Measurements from ENCODE around the gene DHX35.
A peak's percentile ranks its signal among the peaks of the same experiment; 100 is the strongest.

Gene DHX35

DNA sequence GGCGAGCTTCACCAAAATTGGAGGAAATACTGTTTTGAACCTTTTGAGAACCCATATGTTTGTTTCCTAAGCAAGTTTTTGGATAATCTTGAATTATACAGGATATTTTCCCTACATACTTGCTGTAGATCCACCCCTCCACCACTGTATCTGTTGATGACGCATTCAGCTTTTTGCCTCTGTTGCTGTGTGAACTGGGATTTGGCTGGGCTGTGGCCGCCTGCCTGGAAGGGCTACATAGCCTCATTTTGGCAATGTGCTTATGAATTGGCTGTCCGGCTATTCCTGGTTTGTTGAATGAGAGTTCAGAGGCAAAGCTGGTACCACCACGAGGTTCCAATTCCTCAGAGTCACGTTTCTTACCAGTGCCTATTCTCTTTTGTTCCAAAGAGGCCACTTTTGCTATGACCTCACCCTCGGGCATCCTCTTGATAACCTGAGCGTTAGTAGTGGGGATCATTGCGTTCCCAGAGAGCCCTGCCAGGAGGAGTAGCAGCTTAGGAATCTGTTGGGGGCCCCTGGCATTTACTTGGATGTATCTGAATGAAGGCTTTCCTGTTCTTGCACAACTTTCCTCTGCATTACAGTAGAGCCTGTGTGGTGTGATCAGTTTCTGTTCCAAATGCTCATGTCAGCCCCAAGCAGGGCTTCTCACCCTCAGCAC lies 29.6 kb upstream of the DHX35 start:
- no peak overlapping the region for H3K27ac ChIP-seq
- TF ChIP-seq, protein P1, sequence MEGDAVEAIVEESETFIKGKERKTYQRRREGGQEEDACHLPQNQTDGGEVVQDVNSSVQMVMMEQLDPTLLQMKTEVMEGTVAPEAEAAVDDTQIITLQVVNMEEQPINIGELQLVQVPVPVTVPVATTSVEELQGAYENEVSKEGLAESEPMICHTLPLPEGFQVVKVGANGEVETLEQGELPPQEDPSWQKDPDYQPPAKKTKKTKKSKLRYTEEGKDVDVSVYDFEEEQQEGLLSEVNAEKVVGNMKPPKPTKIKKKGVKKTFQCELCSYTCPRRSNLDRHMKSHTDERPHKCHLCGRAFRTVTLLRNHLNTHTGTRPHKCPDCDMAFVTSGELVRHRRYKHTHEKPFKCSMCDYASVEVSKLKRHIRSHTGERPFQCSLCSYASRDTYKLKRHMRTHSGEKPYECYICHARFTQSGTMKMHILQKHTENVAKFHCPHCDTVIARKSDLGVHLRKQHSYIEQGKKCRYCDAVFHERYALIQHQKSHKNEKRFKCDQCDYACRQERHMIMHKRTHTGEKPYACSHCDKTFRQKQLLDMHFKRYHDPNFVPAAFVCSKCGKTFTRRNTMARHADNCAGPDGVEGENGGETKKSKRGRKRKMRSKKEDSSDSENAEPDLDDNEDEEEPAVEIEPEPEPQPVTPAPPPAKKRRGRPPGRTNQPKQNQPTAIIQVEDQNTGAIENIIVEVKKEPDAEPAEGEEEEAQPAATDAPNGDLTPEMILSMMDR (conservative IDR thresholded peaks at IDR 0.05), result no peak

DNA sequence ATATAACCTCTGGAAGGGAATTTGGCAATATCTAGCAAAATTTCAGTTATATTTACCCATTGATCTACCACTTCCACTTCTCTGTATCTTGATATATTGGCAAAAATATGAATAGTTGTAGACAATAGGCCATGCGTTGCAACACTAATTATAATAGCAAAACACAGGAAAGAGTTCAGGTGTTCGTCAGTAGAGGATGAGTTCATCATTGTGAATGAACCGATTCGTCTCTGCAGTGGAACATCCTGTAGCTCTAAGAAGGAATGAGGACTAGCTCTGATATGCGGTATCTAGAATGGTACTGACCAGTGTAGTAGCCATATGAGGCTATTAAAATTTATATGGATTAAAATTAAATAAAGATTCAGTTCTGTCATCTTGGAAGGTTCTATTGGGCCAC lies 27.6 kb upstream of the DHX35 start:
- no peak overlapping the region for H3K27ac ChIP-seq
- TF ChIP-seq, protein P1 (conservative IDR thresholded peaks at IDR 0.05), result no peak

DNA sequence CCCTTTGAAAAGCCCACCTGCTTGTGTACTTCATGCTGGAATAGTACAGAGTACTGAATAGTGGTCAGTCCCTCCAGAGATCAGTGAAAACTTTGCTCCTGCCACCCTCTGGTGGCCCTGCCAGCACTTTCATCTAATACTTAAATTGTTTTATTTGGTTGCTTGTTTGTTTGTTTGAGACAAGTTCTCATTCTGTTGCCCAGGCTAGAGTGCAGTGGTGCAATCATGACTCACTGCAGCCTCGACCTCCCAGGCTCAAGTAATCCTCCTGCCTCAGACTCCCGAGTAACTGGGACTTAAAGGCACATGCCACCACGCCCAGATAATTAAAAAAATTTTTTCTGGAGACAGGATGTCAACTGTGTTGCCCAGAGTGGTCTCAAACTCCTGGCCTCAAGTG lies 26.9 kb upstream of the DHX35 start:
- TF ChIP-seq, protein P1 (conservative IDR thresholded peaks at IDR 0.05), result 0 out of 2 replicates have a peak, but pooled peaks have one; percentile 15

DNA sequence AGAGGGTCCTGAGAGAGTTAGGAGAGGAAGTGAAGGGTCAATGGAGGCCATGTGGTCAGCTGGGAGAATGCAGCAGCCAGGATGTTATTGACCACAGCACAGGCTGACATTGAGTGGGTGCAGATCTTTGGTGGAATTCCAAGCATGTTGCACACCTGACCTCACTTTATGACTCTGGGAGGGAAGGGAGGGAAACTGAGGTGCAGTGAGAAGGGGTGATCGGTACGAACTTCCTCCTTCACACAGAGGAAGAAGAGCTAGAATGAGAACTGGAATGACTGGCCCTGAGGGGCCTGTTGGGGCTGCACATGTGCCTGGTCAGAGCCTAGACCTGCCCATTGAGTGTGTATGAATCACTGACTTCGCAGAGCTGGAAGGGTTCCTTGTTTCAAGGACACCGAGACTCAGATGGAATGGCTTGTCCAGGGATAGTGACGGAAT lies 26.2 kb upstream of the DHX35 start:
- H3K27ac ChIP-seq, result no peak overlapping the region
- TF ChIP-seq, protein P1 (conservative IDR thresholded peaks at IDR 0.05), result no peak

More for the DNA sequence above, 26.9 kb upstream of the DHX35 start:
- no peak overlapping the region for H3K27ac ChIP-seq

DNA sequence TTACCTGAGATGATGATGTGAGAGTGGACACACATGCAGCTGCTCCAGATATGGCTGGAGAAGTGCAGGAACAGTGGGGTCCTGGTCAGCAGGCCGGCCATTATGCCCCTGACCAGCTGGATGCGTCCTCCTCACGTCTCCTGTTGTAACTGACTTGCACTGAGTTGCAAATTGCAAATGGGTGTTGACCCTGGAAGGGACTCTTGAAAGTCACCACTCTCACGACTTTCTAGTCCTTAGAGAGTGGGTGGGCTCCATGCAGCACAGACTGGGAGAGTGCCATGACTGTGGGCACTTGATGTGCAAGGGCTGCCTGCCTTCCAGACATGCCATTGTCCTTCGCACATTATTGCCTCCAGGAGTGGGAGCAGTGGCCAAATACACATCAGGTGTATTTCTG lies 25.1 kb upstream of the DHX35 start:
- TF ChIP-seq, protein P1 (conservative IDR thresholded peaks at IDR 0.05), result no peak
- H3K27ac ChIP-seq, result no peak overlapping the region

DNA sequence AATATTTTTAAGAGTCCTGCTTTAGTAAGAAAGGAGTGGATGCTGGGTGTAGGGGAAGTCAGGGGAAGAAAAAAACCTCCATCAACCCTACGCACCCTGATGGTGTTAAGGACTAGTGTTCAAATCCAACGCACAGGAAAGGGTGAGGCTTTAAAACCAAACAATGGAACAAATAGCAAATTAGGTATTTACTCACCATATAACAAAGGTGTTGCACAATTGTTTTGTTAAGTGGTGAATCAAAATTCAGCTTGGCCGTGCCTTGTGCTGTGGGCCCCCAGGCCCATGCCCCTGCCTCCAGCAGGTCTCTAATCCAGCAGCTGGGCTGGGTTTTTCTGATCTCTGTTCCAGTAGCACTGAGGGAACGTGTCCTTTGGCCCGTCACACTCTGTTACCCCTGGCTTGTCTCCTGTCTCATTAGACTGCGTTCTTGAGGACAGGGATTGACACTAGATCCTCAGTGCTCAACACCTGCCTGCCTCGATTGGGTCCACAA lies 24.1 kb upstream of the DHX35 start:
- TF ChIP-seq, protein P1 (conservative IDR thresholded peaks at IDR 0.05), result no peak
- no peak overlapping the region for H3K27ac ChIP-seq

DNA sequence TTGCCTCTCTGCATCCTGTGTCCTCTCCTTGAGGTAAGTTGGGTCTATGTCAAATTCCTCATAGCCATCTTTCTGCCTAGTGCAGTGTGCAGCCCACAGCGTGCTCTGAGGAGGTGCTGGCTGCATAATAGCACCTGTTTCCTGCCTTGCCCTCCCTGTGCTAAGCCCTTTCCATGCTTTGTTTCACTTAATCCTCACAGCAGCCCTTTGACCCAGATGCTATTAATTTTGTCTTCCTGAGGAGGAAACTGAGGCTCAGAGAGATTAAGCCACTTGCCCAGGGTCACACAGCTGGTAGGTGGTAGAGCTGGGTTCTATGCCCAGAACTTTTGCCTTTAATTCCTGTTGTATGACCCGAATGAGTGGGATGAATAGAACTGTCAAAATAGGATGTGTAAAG lies 22.5 kb upstream of the DHX35 start:
- TF ChIP-seq, protein P1 (conservative IDR thresholded peaks at IDR 0.05), result no peak
- H3K27ac ChIP-seq, result no peak overlapping the region
